Measurements from ENCODE around the gene CIAO1.

- TF ChIP-seq CTCF (IDR thresholded peaks at IDR 0.05; ENCODE audit: insufficient read depth, low read depth, low read length) (no peak), EZH2 (IDR thresholded peaks at IDR 0.05; ENCODE audit: insufficient read depth, low read length) (no peak)
Measured at GRCh38 chr2:96218508-96219131, 47.4 kb upstream of the CIAO1 start.

All from astrocyte (in vitro differentiated cells and primary cell).